Choroid plexus epithelial cell (primary cell): ENCODE measurements around the gene TK2.
"Not testable (repeated sequence)": the region's sequence is repeated elsewhere in the genome, so short reads cannot be mapped to it uniquely, and the experiment has no call there.

Experiments used
- DNase-seq: peaks from one replicate; pipeline ENCODE4 v3.0.0-alpha.2; 2010; ENCODE audit warnings: low read depth
- H3K4me3 ChIP-seq: 2 replicates; pipeline ENCODE4 v1.5.1; 2011; ENCODE audit warnings: low read depth, mild to moderate bottlenecking, control low read depth, low read length, moderate library complexity
- CTCF ChIP-seq: conservative IDR thresholded peaks from 2 replicates; pipeline ENCODE4 v1.5.1; 2011; ENCODE audit warnings: low read depth, mild to moderate bottlenecking, control low read depth, inconsistent platforms, low read length, moderate library complexity

The TK2 gene

GRCh38 chr16:66508248-66508913 lies 41.5 kb downstream of the TK2 start:
- no peak for DNase-seq
- TF ChIP-seq CTCF: no peak
- no peak overlapping the region for H3K4me3 ChIP-seq

- no peak for DNase-seq
- no peak overlapping the region for H3K4me3 ChIP-seq
- no peak for TF ChIP-seq CTCF
Measured at GRCh38 chr16:66507731-66508239, 42.1 kb downstream of the TK2 start.

GRCh38 chr16:66503612-66504011 lies 46.3 kb downstream of the TK2 start:
- TF ChIP-seq CTCF: no peak
- H3K4me3 ChIP-seq: no peak overlapping the region
- no peak for DNase-seq

- no peak overlapping the region for H3K4me3 ChIP-seq
- no peak for TF ChIP-seq CTCF
- DNase-seq: no peak
Measured at GRCh38 chr16:66503030-66503429, 46.9 kb downstream of the TK2 start.

- peak; percentile 63 for DNase-seq
- H3K4me3 ChIP-seq: no peak overlapping the region
- TF ChIP-seq CTCF: no peak
Measured at GRCh38 chr16:66502020-66502913, 47.7 kb downstream of the TK2 start.

- H3K4me3 ChIP-seq, DNase-seq: not testable (repeated sequence)
Measured at GRCh38 chr16:66501563-66501962, 48.4 kb downstream of the TK2 start.

GRCh38 chr16:66497921-66498320 lies 52.0 kb downstream of the TK2 start:
- H3K4me3 ChIP-seq, DNase-seq: not testable (repeated sequence)

- not testable (repeated sequence) for H3K4me3 ChIP-seq, DNase-seq
Measured at GRCh38 chr16:66496226-66496625, 53.7 kb downstream of the TK2 start.
